NCI-H2171 treated with DMSO at 0.1 percent for 48 hours (cell line): ENCODE data around the gene TSPEAR.

ENCODE experiments used
- DNase-seq: peaks from one replicate; lab custom pipeline; 2025; lab: John Stamatoyannopoulos, UW

The TSPEAR gene

GRCh38 chr21:44547656-44548331 is 163.6 kb downstream of the TSPEAR start:
- DNase-seq = peak; percentile 69

- DNase-seq = no peak
Measured at GRCh38 chr21:44544566-44544965, 166.8 kb downstream of the TSPEAR start.

- DNase-seq = no peak
Measured at GRCh38 chr21:44542716-44543115, 168.7 kb downstream of the TSPEAR start.

- DNase-seq = no peak
Measured at GRCh38 chr21:44540741-44541288, 170.6 kb downstream of the TSPEAR start.

- no peak for DNase-seq
Measured at GRCh38 chr21:44539991-44540666, 171.2 kb downstream of the TSPEAR start, which contains the start of gene KRTAP10-1. Gene KRTAP10-1 (minus strand): TSS chr21:44540195. CDS start chr21:44540150, 45 bp downstream.

GRCh38 chr21:44539046-44539445 is 172.3 kb downstream of the TSPEAR start:
- no peak for DNase-seq

GRCh38 chr21:44537930-44538911 is 173.2 kb downstream of the TSPEAR start:
- no peak for DNase-seq

GRCh38 chr21:44535963-44536362 is 175.4 kb downstream of the TSPEAR start:
- no peak for DNase-seq

GRCh38 chr21:44534688-44535087 is 176.7 kb downstream of the TSPEAR start:
- DNase-seq = no peak

- DNase-seq = no peak
Measured at GRCh38 chr21:44533891-44534627, 177.3 kb downstream of the TSPEAR start.

GRCh38 chr21:44533121-44533890 is 178.1 kb downstream of the TSPEAR start:
- no peak for DNase-seq

- no peak for DNase-seq
Measured at GRCh38 chr21:44532712-44533111, 178.7 kb downstream of the TSPEAR start.

- DNase-seq = peak; percentile 57
Measured at GRCh38 chr21:44531606-44532564, 179.5 kb downstream of the TSPEAR start.

GRCh38 chr21:44530903-44531605 is 180.3 kb downstream of the TSPEAR start:
- no peak for DNase-seq

- DNase-seq = no peak
Measured at GRCh38 chr21:44530221-44530902, 181.0 kb downstream of the TSPEAR start.

- no peak for DNase-seq
Measured at GRCh38 chr21:44529503-44530125, 181.8 kb downstream of the TSPEAR start.

GRCh38 chr21:44529011-44529421 is 182.4 kb downstream of the TSPEAR start:
- DNase-seq = no peak

- no peak for DNase-seq
Measured at GRCh38 chr21:44528634-44528995, 182.8 kb downstream of the TSPEAR start.
